Fibroblast of lung (primary cell): ENCODE measurements around the gene ARFGAP2. TPM values are rescaled to one million over a fixed set of nuclear protein-coding genes. Genes with fewer than 3 reads are reported as not detected.

ENCODE experiments used
- DNase-seq, 2 donors: peaks; one replicate each; pipeline versions ENCODE4 v3.0.0 to v3.0.0-alpha.2; 2010; ENCODE audit warnings: low read depth in 2 of 2
- H2AFZ ChIP-seq: 2 replicates; pipeline ENCODE4 v1.5.1; 2012; ENCODE audit warnings: low read length, control low read depth, inconsistent platforms
- H3K27ac ChIP-seq: 2 replicates; pipeline ENCODE4 v1.5.1; 2011; ENCODE audit warnings: low read length, control low read depth; ENCODE audit not compliant: insufficient read depth
- H3K27me3 ChIP-seq: 2 replicates; pipeline ENCODE4 v1.5.1; 2011; ENCODE audit warnings: mild to moderate bottlenecking, low read length; ENCODE audit not compliant: control insufficient read depth, insufficient read depth
- H3K36me3 ChIP-seq: 2 replicates; pipeline ENCODE4 v1.5.1; 2011; ENCODE audit warnings: low read length; ENCODE audit not compliant: control insufficient read depth, insufficient read depth
- H3K4me1 ChIP-seq: 2 replicates; pipeline ENCODE4 v1.5.1; 2011; ENCODE audit warnings: low read length; ENCODE audit not compliant: control insufficient read depth, insufficient read depth; ENCODE audit errors: extremely low read depth
- H3K4me2 ChIP-seq: 2 replicates; pipeline ENCODE4 v1.5.1; 2011; ENCODE audit warnings: low read length, control low read depth; ENCODE audit not compliant: insufficient read depth; ENCODE audit errors: extremely low read depth
- H3K4me3 ChIP-seq, 4 experiments: fragments of 200-600 bp in 1 of 4; sonication (generic) in 1 of 4; replicated peaks in 1 of 4; 2 replicates each; pipeline ENCODE4 v1.5.1; 2011 to 2016; ENCODE audit warnings: low read length in 4 of 4, low read depth in 3 of 4, mild to moderate bottlenecking in 3 of 4, control low read depth in 2 of 4, inconsistent platforms in 1 of 4, mixed read lengths in 1 of 4; ENCODE audit not compliant: insufficient read depth in 1 of 4; ENCODE audit errors: control extremely low read depth in 1 of 4
- H3K79me2 ChIP-seq: 2 replicates; pipeline ENCODE4 v1.5.1; 2012; ENCODE audit warnings: mild to moderate bottlenecking, low read length, inconsistent platforms; ENCODE audit not compliant: control insufficient read depth, insufficient read depth
- H3K9ac ChIP-seq: 2 replicates; pipeline ENCODE4 v1.5.1; 2011; ENCODE audit warnings: mild to moderate bottlenecking, low read length, control low read depth; ENCODE audit not compliant: insufficient read depth
- H3K9me3 ChIP-seq: 2 replicates; pipeline ENCODE4 v1.5.1; 2012; ENCODE audit warnings: low read depth, low read length; ENCODE audit not compliant: control insufficient read depth, insufficient read depth
- H4K20me1 ChIP-seq: 2 replicates; pipeline ENCODE4 v1.5.1; 2011; ENCODE audit warnings: low read length; ENCODE audit not compliant: control insufficient read depth, insufficient read depth; ENCODE audit errors: extremely low read depth
- EZH2 ChIP-seq: IDR thresholded peaks from 2 replicates; pipeline ENCODE4 v1.5.1; 2012; ENCODE audit warnings: low read length, control low read depth, mild to moderate bottlenecking; ENCODE audit errors: missing control alignments
- polyA plus RNA-seq, 2 donors: library from polyadenylated mRNA; depleted of rRNA in 1 of 2; stranded (reverse) in 1 of 2; unstranded in 1 of 2; fragments of >200 nt; gene quantifications; 2 replicates each; pipeline ENCODE4 v1.2.1, GENCODE V29; 2011 to 2012; ENCODE audit warnings: missing spikeins in 1 of 2
- total RNA-seq: library from RNA; depleted of rRNA; stranded (reverse); fragments of >200 nt; gene quantifications from 2 replicates; pipeline ENCODE4 v1.2.1, GENCODE V29; 2014
- TF ChIP-seq, protein P1 (sequence below), 2 donors: IDR thresholded peaks in 1 of 2; conservative IDR thresholded peaks in 1 of 2; 1 replicate in 1 of 2; 2 replicates in 1 of 2; pipeline ENCODE4 v1.5.1; 2011 to 2012; ENCODE audit warnings: low read length in 2 of 2, control low read depth in 1 of 2, inconsistent platforms in 1 of 2, low read depth in 1 of 2, mild to moderate bottlenecking in 1 of 2

The ARFGAP2 gene
- total and polyA plus RNA-seq, 2 donors (not counting 1 experiment from before 2014, with no cell fraction given), result 50.1 to 80.4 TPM

GRCh38 chr11:47220401-47220821, 43.7 kb upstream of the ARFGAP2 start:
- Histone ChIP-seq H2AFZ (no peak overlapping the region), H3K9me3 (no peaks in the 10 kb centered on the region), H3K4me2 (peak overlapping the region; percentile 56), H3K4me3 (no peak overlapping the region), H3K9ac (no peak overlapping the region), H3K79me2 (peaks cover 13% of the 10 kb centered on the region), H3K36me3 (peaks cover 2% of the 10 kb centered on the region), H3K27ac (no peak overlapping the region), H3K4me1 (peaks cover 19% of the 10 kb centered on the region), H3K27me3 (no peaks in the 10 kb centered on the region), H4K20me1 (no peaks in the 10 kb centered on the region)
- DNase-seq, result peak; percentile 69 to 86
- no peak for TF ChIP-seq EZH2
- TF ChIP-seq, protein P1, sequence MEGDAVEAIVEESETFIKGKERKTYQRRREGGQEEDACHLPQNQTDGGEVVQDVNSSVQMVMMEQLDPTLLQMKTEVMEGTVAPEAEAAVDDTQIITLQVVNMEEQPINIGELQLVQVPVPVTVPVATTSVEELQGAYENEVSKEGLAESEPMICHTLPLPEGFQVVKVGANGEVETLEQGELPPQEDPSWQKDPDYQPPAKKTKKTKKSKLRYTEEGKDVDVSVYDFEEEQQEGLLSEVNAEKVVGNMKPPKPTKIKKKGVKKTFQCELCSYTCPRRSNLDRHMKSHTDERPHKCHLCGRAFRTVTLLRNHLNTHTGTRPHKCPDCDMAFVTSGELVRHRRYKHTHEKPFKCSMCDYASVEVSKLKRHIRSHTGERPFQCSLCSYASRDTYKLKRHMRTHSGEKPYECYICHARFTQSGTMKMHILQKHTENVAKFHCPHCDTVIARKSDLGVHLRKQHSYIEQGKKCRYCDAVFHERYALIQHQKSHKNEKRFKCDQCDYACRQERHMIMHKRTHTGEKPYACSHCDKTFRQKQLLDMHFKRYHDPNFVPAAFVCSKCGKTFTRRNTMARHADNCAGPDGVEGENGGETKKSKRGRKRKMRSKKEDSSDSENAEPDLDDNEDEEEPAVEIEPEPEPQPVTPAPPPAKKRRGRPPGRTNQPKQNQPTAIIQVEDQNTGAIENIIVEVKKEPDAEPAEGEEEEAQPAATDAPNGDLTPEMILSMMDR (conservative IDR thresholded peaks at IDR 0.05 in 1 of 2, IDR thresholded peaks at IDR 0.05 in 1 of 2; ENCODE audit: low read depth in 1 of 2, low read length in 2 of 2), result no peak

DNA sequence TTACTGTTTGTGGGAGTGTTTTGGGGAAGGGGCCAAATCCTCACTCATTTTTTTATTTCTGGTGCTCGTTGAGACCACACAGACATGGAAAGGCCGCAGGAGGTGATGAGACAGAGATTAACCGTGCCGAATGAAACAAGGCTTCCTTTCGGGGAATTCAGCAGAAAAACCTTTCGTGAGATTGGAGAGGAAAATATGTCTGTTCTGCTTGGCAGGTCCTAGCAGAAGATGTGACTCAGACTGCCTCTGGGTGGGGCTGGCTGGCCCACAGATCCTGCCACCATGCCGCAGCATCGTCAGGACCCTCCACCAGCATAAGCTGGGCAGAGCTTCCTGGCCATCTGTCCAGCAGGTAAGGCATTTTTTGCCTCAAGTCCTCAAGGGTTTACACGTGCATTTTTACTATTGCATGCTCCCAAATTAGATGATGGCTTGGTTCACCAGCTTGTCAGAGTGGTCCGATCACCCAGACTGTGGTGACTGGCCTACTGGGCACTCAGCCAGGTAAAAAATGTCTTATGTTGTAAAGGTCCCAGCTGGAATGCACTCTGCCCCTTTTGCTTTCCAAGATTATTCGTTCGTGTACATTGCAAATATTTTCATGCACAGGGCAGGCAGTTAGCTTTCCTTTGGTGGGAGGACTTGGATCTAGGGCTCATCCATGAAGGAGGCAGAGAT, 39.6 kb upstream of the ARFGAP2 start:
- H3K79me2 ChIP-seq, result peaks cover 18% of the 10 kb centered on the region
- H3K36me3 ChIP-seq, result peaks cover 2% of the 10 kb centered on the region
- peak; percentile 83 to 92 for DNase-seq
- H2AFZ ChIP-seq, result no peak overlapping the region
- peak overlapping the region; percentile 98 for H3K4me2 ChIP-seq
- no peak for TF ChIP-seq EZH2
- TF ChIP-seq, protein P1 (conservative IDR thresholded peaks at IDR 0.05 in 1 of 2, IDR thresholded peaks at IDR 0.05 in 1 of 2; ENCODE audit: low read depth in 1 of 2, low read length in 2 of 2), result no peak
- H3K9ac ChIP-seq, result no peak overlapping the region
- H3K27me3 ChIP-seq, result no peaks in the 10 kb centered on the region
- peak overlapping the region; percentile 96 for H3K27ac ChIP-seq
- no peaks in the 10 kb centered on the region for H3K9me3 ChIP-seq
- H3K4me1 ChIP-seq, result peaks cover 22% of the 10 kb centered on the region
- H3K4me3 ChIP-seq, result peak overlapping the region; percentile 60 to 94 (median 78)
- no peaks in the 10 kb centered on the region for H4K20me1 ChIP-seq

DNA sequence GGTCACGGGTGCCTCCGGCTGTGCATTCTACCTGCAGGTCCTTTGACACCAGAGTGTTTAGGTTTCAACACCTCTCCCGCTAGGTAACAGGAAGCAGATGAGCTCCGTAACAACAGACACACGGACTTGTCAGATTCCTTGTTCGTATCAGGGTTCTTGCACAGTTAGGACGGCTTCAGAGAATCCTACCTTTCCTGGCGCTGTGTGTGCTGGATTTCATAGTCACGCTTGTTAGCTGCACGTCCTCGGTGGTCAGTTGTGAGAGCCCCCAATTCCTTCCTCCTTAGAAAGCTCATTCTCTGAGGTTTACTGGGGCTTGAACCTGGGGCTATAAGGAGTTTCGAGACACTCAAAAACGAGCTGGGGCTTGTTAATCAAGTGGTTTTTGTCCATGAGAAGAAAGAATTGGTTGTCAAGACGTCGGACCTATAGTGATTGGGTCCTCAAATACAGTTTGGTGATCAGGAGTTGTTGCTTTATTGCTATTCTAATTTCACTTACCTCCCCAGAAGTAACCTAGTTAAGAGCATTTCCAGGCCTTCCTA, 38.8 kb upstream of the ARFGAP2 start:
- Histone ChIP-seq H3K27ac (peak overlapping the region; percentile 96), H3K36me3 (peaks cover 2% of the 10 kb centered on the region), H3K9ac (peak overlapping the region; percentile 68), H4K20me1 (no peaks in the 10 kb centered on the region), H3K79me2 (peaks cover 18% of the 10 kb centered on the region), H3K4me1 (peaks cover 19% of the 10 kb centered on the region), H3K27me3 (no peaks in the 10 kb centered on the region), H3K4me2 (peak overlapping the region; percentile 98), H3K9me3 (no peaks in the 10 kb centered on the region), H2AFZ (no peak overlapping the region), H3K4me3 (peak overlapping the region; percentile 60 to 94 (median 78))
- TF ChIP-seq, protein P1 (conservative IDR thresholded peaks at IDR 0.05 in 1 of 2, IDR thresholded peaks at IDR 0.05 in 1 of 2; ENCODE audit: low read depth in 1 of 2, low read length in 2 of 2), result no peak
- TF ChIP-seq EZH2, result no peak
- DNase-seq, result peak in 1 of 2 donors; percentile 5
